Left ventricle myocardium superior (tissue), 1 donor: ENCODE results near the gene WSCD2. TPM values are rescaled to one million over a fixed set of nuclear protein-coding genes. Genes with fewer than 3 reads are reported as not detected.

ENCODE experiments used
- total RNA-seq: library from RNA; stranded (reverse); fragmentation: NEBNext Ultra II Directional; extraction: Animal tissue kit (Norgen Biotek cat#: 25700); gene quantifications from one replicate; pipeline ENCODE4 v1.2.1, GENCODE V29; 2021
- donor health status: DM: no; HTN: yes; CAD: no; lungs with severe emphysema.

The WSCD2 gene
- total RNA-seq, 1 donor from 2014 or later, result 0.45 TPM

Other genes with a start within 250 kb of the WSCD2 start
- 6.4 TPM for gene CMKLR1, start 210.0 kb downstream of the WSCD2 start, total RNA-seq